ENCODE data around the gene MEIKIN. TPM values are rescaled to one million over a fixed set of nuclear protein-coding genes. Genes with fewer than 3 reads are reported as not detected.

Gene MEIKIN
- total RNA-seq, 1 experiment from 2014 or later: not detected

GRCh38 chr5:131993676-131994075 is 48.2 kb upstream of the MEIKIN start:
- H3K27ac Mint-ChIP-seq (ENCODE audit: unreplicated experiment): no peak overlapping the region

DNA sequence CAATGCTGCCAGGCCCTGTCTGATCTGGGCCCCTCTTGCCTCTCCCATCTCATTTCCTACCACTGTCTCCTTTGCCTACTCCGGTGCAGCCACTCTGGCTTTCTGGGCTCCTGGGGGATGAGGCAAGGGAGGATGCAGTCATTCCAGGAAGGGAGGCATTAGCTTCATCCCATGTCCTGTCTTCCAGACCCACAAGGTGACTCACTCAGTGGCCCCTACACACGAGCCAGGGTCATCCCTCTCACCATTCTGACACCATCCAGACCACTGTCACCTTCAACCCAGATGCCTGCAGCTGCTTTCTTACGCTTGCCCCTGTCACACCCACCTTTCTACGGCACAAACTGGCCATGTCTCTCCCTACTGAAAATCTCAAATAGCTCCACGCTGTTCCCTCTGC is 46.9 kb upstream of the MEIKIN start:
- H3K27ac Mint-ChIP-seq (ENCODE audit: unreplicated experiment): no peak overlapping the region
- H3K4me1 Mint-ChIP-seq (ENCODE audit: low read depth, unreplicated experiment): peaks cover 12% of the 10 kb centered on the region
- intact Hi-C loops (cut with micrococcal nuclease; ENCODE audit: unreplicated experiment): no loop called here
- H3K4me3 ChIP-seq (ENCODE audit: low read depth, low read length): no peak overlapping the region
- H3K27me3 ChIP-seq (replicated peaks; ENCODE audit: control insufficient read depth, insufficient read depth, low read length): no peaks in the 10 kb centered on the region
- no peaks in the 10 kb centered on the region for H3K27me3 Mint-ChIP-seq (ENCODE audit: insufficient read depth, unreplicated experiment)
- DNase-seq: no peak
- no TSS peak for BruUV-seq (replicated peaks)
- H3K36me3 ChIP-seq (ENCODE audit: control insufficient read depth, insufficient read depth, low read length): no peaks in the 10 kb centered on the region
- peaks cover 26% of the 10 kb centered on the region for H3K4me1 ChIP-seq
- no peaks in the 10 kb centered on the region for H3K9me3 Mint-ChIP-seq (ENCODE audit: unreplicated experiment)
- ChIA-PET POLR2A (no interaction called here), CTCF (interaction anchor here (0.7 kb wide), 1 partner anchor 110 kb away, joined by 3 read pairs; no protein-coding TSS in a partner anchor)
- no peak overlapping the region for H3K4me3 Mint-ChIP-seq (ENCODE audit: unreplicated experiment)
- TF ChIP-seq CTCF (IDR thresholded peaks at IDR 0.05; ENCODE audit: insufficient read depth in 1 of 2, low read depth in 1 of 2, low read length in 1 of 2, severe bottlenecking in 1 of 2, unreplicated experiment in 1 of 2): no peak
- no peaks in the 10 kb centered on the region for H3K36me3 Mint-ChIP-seq (ENCODE audit: insufficient read depth, unreplicated experiment)
- H3K9me3 ChIP-seq: no peaks in the 10 kb centered on the region

More at GRCh38 chr5:131993676-131994075, 48.2 kb upstream of the MEIKIN start:
- Mint-ChIP-seq H3K4me3 (ENCODE audit: unreplicated experiment) (no peak overlapping the region), H3K27me3 (ENCODE audit: insufficient read depth, unreplicated experiment) (no peaks in the 10 kb centered on the region), H3K36me3 (ENCODE audit: insufficient read depth, unreplicated experiment) (no peaks in the 10 kb centered on the region), H3K9me3 (ENCODE audit: unreplicated experiment) (no peaks in the 10 kb centered on the region), H3K4me1 (ENCODE audit: low read depth, unreplicated experiment) (peaks cover 15% of the 10 kb centered on the region)
- no peak for TF ChIP-seq CTCF (IDR thresholded peaks at IDR 0.05; ENCODE audit: insufficient read depth in 1 of 2, low read depth in 1 of 2, low read length in 1 of 2, severe bottlenecking in 1 of 2, unreplicated experiment in 1 of 2)
- POLR2A ChIA-PET: no interaction called here
- Histone ChIP-seq H3K4me3 (ENCODE audit: low read depth, low read length) (no peak overlapping the region), H3K27me3 (replicated peaks; ENCODE audit: control insufficient read depth, insufficient read depth, low read length) (no peaks in the 10 kb centered on the region), H3K4me1 (peaks cover 39% of the 10 kb centered on the region), H3K9me3 (no peaks in the 10 kb centered on the region), H3K36me3 (ENCODE audit: control insufficient read depth, insufficient read depth, low read length) (no peaks in the 10 kb centered on the region)
- CTCF ChIA-PET: interaction anchor here (1.3 kb wide), 1 partner anchor 14 kb away, joined by 4 read pairs; no protein-coding TSS in a partner anchor
- intact Hi-C loops (cut with micrococcal nuclease; ENCODE audit: unreplicated experiment): no loop called here
- DNase-seq: no peak
- no TSS peak for BruUV-seq (replicated peaks)

DNA sequence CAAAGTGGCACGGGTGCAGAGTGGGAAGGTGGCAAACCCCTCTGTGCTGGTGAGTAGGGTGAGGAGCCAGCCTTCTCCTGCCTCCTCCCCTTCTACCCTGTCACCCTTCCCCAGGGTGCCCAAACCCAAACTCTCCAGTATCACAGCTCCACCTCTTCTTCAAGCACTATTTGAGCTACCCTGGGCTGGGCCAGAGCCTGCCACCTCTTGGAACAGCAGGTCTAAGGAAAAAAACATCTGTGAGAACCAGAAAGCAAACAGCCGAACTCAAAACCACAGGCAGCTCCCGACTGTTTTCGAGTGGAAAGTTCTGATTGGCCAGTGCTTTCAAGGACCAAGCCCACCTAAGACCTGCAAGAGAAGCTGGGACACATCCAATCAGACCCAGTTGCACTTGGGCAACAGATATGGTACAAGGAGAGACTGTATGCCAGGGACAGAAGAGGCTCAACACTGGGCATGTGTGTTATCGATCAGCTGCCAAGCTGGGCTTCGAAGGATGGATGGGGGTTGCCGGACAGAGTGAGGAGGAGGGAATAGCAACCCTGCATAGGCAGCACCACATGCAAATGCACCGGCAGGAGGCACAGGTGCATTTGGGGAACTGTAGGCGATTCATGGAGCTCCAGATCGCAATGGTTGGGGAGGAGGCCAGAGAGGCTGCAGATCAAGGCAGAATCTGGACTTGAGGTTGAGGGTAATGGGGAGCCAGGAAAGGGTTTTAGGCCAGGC is 46.3 kb upstream of the MEIKIN start:
- BruUV-seq (replicated peaks): no TSS peak
- Mint-ChIP-seq H3K4me3 (ENCODE audit: unreplicated experiment) (no peak overlapping the region), H3K4me1 (ENCODE audit: low read depth, unreplicated experiment) (peaks cover 10% of the 10 kb centered on the region), H3K27me3 (ENCODE audit: insufficient read depth, unreplicated experiment) (no peaks in the 10 kb centered on the region), H3K27ac (ENCODE audit: unreplicated experiment) (no peak overlapping the region), H3K9me3 (ENCODE audit: unreplicated experiment) (no peaks in the 10 kb centered on the region), H3K36me3 (ENCODE audit: insufficient read depth, unreplicated experiment) (no peaks in the 10 kb centered on the region)
- CTCF ChIA-PET: interaction anchor here (0.7 kb wide), 1 partner anchor 111 kb away, joined by 3 read pairs; no protein-coding TSS in a partner anchor
- H3K27me3 ChIP-seq (replicated peaks; ENCODE audit: control insufficient read depth, insufficient read depth, low read length): no peaks in the 10 kb centered on the region
- DNase-seq: no peak
- H3K36me3 ChIP-seq (ENCODE audit: control insufficient read depth, insufficient read depth, low read length): no peaks in the 10 kb centered on the region
- POLR2A ChIA-PET: no interaction called here
- TF ChIP-seq CTCF (IDR thresholded peaks at IDR 0.05; ENCODE audit: insufficient read depth in 1 of 2, low read depth in 1 of 2, low read length in 1 of 2, severe bottlenecking in 1 of 2, unreplicated experiment in 1 of 2): no peak
- no peak overlapping the region for H3K4me3 ChIP-seq (ENCODE audit: low read depth, low read length)
- peaks cover 20% of the 10 kb centered on the region for H3K4me1 ChIP-seq
- intact Hi-C loops (cut with micrococcal nuclease; ENCODE audit: unreplicated experiment): no loop called here
- H3K9me3 ChIP-seq: no peaks in the 10 kb centered on the region

All from Caco-2 (cell line).